Breast epithelium (tissue), 3 donors: ENCODE data around the gene ARHGEF4.

ENCODE experiments used
- CTCF ChIP-seq, 3 donors: fragments of 450-650 bp; IDR thresholded peaks; one replicate each; pipeline ENCODE4 v1.5.1; 2016 to 2017; ENCODE audit warnings: antibody characterized with exemption in 3 of 3, mild to moderate bottlenecking in 3 of 3, moderate library complexity in 3 of 3
- POLR2A ChIP-seq: fragments of 450-650 bp; IDR thresholded peaks from one replicate; pipeline ENCODE4 v1.6.1; 2016; ENCODE audit warnings: antibody characterized with exemption, mild to moderate bottlenecking, moderate library complexity

- TF ChIP-seq CTCF (IDR thresholded peaks at IDR 0.05) (peak; percentile 44 to 83 (median 69)), POLR2A (no peak)
Observed at GRCh38 chr2:130797493-130798435, 39.0 kb upstream of the ARHGEF4 start.
